H9 (cell line): ENCODE results near the gene GDPD4. TPM values are rescaled to one million over a fixed set of nuclear protein-coding genes. Genes with fewer than 3 reads are reported as not detected.

Experiments used
- DNase-seq: peaks from one replicate; pipeline ENCODE4 v3.0.0-alpha.2; 2017
- H2AFZ ChIP-seq: one replicate; pipeline ENCODE4 v1.6.1; 2013; ENCODE audit warnings: mild to moderate bottlenecking, low read length, control low read depth, moderate library complexity
- H2AK5ac ChIP-seq: 2 replicates; pipeline ENCODE4 v1.6.1; 2013; ENCODE audit warnings: low read length, control low read depth, mixed read lengths; ENCODE audit not compliant: insufficient read length
- H2BK120ac ChIP-seq: one replicate; pipeline ENCODE4 v1.6.1; 2013; ENCODE audit warnings: low read depth, mild to moderate bottlenecking, low read length, control low read depth, inconsistent platforms; ENCODE audit not compliant: poor library complexity, severe bottlenecking
- H2BK12ac ChIP-seq: 2 replicates; pipeline ENCODE4 v1.6.1; 2013; ENCODE audit warnings: low read length, control low read depth, mixed read lengths, low read depth; ENCODE audit not compliant: insufficient read length
- H2BK15ac ChIP-seq: 2 replicates; pipeline ENCODE4 v1.6.1; 2013; ENCODE audit warnings: low read depth, low read length, control low read depth
- H2BK20ac ChIP-seq: one replicate; pipeline ENCODE4 v1.6.1; 2013; ENCODE audit warnings: low read depth, mild to moderate bottlenecking, low read length, control low read depth, inconsistent platforms; ENCODE audit not compliant: poor library complexity, severe bottlenecking
- H2BK5ac ChIP-seq: 2 replicates; pipeline ENCODE4 v1.6.1; 2013; ENCODE audit warnings: low read length, control low read depth, mixed read lengths; ENCODE audit not compliant: insufficient read length
- H3K14ac ChIP-seq: 2 replicates; pipeline ENCODE4 v1.6.1; 2013; ENCODE audit warnings: low read length, control low read depth; ENCODE audit not compliant: insufficient read depth
- H3K18ac ChIP-seq: 2 replicates; pipeline ENCODE4 v1.6.1; 2013; ENCODE audit warnings: low read depth, mild to moderate bottlenecking, mixed read lengths, low read length, control low read depth; ENCODE audit not compliant: insufficient read length
- H3K23ac ChIP-seq: 2 replicates; pipeline ENCODE4 v1.6.1; 2013; ENCODE audit warnings: low read length, control low read depth, mixed read lengths, low read depth; ENCODE audit not compliant: insufficient read length
- H3K23me2 ChIP-seq: 2 replicates; pipeline ENCODE4 v1.6.1; 2013; ENCODE audit warnings: low read depth, mild to moderate bottlenecking, mixed read lengths, low read length, control low read depth; ENCODE audit not compliant: insufficient read length, poor library complexity, severe bottlenecking
- H3K27ac ChIP-seq: 2 replicates; pipeline ENCODE4 v1.5.1; 2013; ENCODE audit warnings: low read length, control low read depth, mixed read lengths, low read depth; ENCODE audit not compliant: insufficient read length
- H3K27me3 ChIP-seq: 2 replicates; pipeline ENCODE4 v1.6.1; 2013; ENCODE audit warnings: low read length, control low read depth, inconsistent platforms; ENCODE audit not compliant: insufficient read depth
- H3K4ac ChIP-seq: 2 replicates; pipeline ENCODE4 v1.6.1; 2013; ENCODE audit warnings: low read depth, mild to moderate bottlenecking, control low read depth, inconsistent platforms, low read length, moderate library complexity
- H3K4me1 ChIP-seq: 2 replicates; pipeline ENCODE4 v1.6.1; 2013; ENCODE audit warnings: low read length, control low read depth, inconsistent platforms; ENCODE audit not compliant: insufficient read depth
- H3K4me2 ChIP-seq: 2 replicates; pipeline ENCODE4 v1.6.1; 2013; ENCODE audit warnings: low read length, control low read depth, mixed read lengths; ENCODE audit not compliant: insufficient read length, insufficient read depth
- H3K56ac ChIP-seq: 2 replicates; pipeline ENCODE4 v1.6.1; 2013; ENCODE audit warnings: low read depth, mild to moderate bottlenecking, mixed read lengths, low read length, control low read depth; ENCODE audit not compliant: insufficient read length
- H3K79me1 ChIP-seq: 2 replicates; pipeline ENCODE4 v1.6.1; 2013; ENCODE audit warnings: low read depth, mild to moderate bottlenecking, moderate library complexity, low read length, control low read depth, inconsistent platforms; ENCODE audit not compliant: insufficient read depth, poor library complexity, severe bottlenecking
- H3K79me2 ChIP-seq: 2 replicates; pipeline ENCODE4 v1.6.1; 2013; ENCODE audit warnings: low read length, control low read depth, inconsistent platforms; ENCODE audit not compliant: insufficient read depth
- H3K9ac ChIP-seq: 2 replicates; pipeline ENCODE4 v1.6.1; 2013; ENCODE audit warnings: low read length, control low read depth, mixed read lengths; ENCODE audit not compliant: insufficient read length; ENCODE audit errors: extremely low read depth
- H3K9me3 ChIP-seq: one replicate; pipeline ENCODE4 v1.6.1; 2013; ENCODE audit warnings: low read depth, low read length, inconsistent platforms; ENCODE audit not compliant: control insufficient read depth
- H3T11ph ChIP-seq: one replicate; pipeline ENCODE4 v1.6.1; 2013; ENCODE audit warnings: mild to moderate bottlenecking, low read length, control low read depth, inconsistent platforms
- H4K20me1 ChIP-seq: one replicate; pipeline ENCODE4 v1.6.1; 2013; ENCODE audit not compliant: control insufficient read depth, insufficient read length, insufficient read depth
- H4K5ac ChIP-seq: 2 replicates; pipeline ENCODE4 v1.6.1; 2013; ENCODE audit warnings: low read depth, mild to moderate bottlenecking, mixed read lengths, low read length, control low read depth; ENCODE audit not compliant: insufficient read length
- H4K8ac ChIP-seq: replicated peaks from 2 replicates; pipeline ENCODE4 v1.6.1; 2013; ENCODE audit warnings: low read length, control low read depth, mixed read lengths, low read depth; ENCODE audit not compliant: insufficient read length
- H4K91ac ChIP-seq: 2 replicates; pipeline ENCODE4 v1.6.1; 2013; ENCODE audit warnings: low read depth, mild to moderate bottlenecking, moderate library complexity, mixed read lengths, low read length, control low read depth; ENCODE audit not compliant: insufficient read length
- H3K27ac Mint-ChIP-seq, 3 experiments: 2 replicates in 2 of 3; 3 replicates in 1 of 3; pipeline ENCODE4 v1.8.0; 2020 to 2021; ENCODE audit warnings: mixed read lengths in 3 of 3, mild to moderate bottlenecking in 1 of 3, moderate library complexity in 1 of 3
- H3K27me3 Mint-ChIP-seq: 2 replicates; pipeline ENCODE4 v1.8.0; 2021; ENCODE audit warnings: low read depth, mild to moderate bottlenecking, moderate library complexity, mixed read lengths
- H3K36me3 Mint-ChIP-seq, 3 experiments: 2 replicates in 2 of 3; 3 replicates in 1 of 3; pipeline ENCODE4 v1.8.0; 2020 to 2021; ENCODE audit warnings: low read depth in 3 of 3, mixed read lengths in 3 of 3; ENCODE audit not compliant: insufficient read depth in 1 of 3
- H3K4me1 Mint-ChIP-seq, 2 experiments: 2 replicates each; pipeline ENCODE4 v1.8.0; 2020; ENCODE audit warnings: mixed read lengths in 2 of 2
- H3K4me3 Mint-ChIP-seq, 2 experiments: 2 replicates in 1 of 2; 3 replicates in 1 of 2; pipeline ENCODE4 v1.8.0; 2020 to 2021; ENCODE audit warnings: mild to moderate bottlenecking in 2 of 2, mixed read lengths in 2 of 2, moderate library complexity in 1 of 2
- H3K9me3 Mint-ChIP-seq, 2 experiments: 2 replicates in 1 of 2; 3 replicates in 1 of 2; pipeline ENCODE4 v1.8.0; 2020; ENCODE audit warnings: mild to moderate bottlenecking in 2 of 2, mixed read lengths in 2 of 2, moderate library complexity in 1 of 2
- WGBS: extraction: QIAGEN DNeasy Blood & Tissue Kit; methylation state at CpG from one replicate; pipeline ENCODE4 v1.1.7; 2013; ENCODE audit warnings: missing lambda C conversion rate, low lambda C conversion rate, mixed read lengths; ENCODE audit not compliant: insufficient read length; ENCODE audit errors: extremely low coverage; 5-methylcytosine and 5-hydroxymethylcytosine counted together
- total RNA-seq: library from RNA; stranded (reverse); gene quantifications from 2 replicates; pipeline ENCODE4 v1.2.1, GENCODE V29; 2021
- TF ChIP-seq, protein P1 (sequence below): fragments of 200-600 bp; sonication (generic); conservative IDR thresholded peaks from 3 replicates; pipeline ENCODE4 v1.8.0; 2021; ENCODE audit warnings: antibody characterized with exemption, mild to moderate bottlenecking

GDPD4 gene
- total RNA-seq, 1 experiment from 2014 or later = not detected

DNA sequence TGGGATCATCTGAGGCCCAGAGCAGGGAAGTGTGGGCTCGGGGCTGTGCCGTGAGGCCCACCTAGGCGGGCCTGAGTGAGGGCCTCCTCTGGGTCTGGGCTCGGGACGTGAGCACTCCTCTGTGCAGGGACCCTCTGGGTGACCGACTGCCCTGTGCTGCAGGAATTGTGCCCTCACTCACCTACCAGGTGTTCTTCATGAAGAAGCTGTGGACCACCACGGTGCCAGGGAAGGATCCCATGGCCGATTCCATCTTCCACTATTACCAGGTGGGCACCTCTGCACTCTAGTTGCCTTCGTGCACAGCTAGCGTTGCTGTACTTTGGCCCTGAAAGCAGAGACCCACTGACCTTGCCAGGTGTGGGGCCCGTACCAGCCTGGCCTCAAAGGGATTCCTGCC is 93.0 kb downstream of the GDPD4 start:
- no peaks in the 10 kb centered on the region for H3K79me2 ChIP-seq
- TF ChIP-seq, protein P1, sequence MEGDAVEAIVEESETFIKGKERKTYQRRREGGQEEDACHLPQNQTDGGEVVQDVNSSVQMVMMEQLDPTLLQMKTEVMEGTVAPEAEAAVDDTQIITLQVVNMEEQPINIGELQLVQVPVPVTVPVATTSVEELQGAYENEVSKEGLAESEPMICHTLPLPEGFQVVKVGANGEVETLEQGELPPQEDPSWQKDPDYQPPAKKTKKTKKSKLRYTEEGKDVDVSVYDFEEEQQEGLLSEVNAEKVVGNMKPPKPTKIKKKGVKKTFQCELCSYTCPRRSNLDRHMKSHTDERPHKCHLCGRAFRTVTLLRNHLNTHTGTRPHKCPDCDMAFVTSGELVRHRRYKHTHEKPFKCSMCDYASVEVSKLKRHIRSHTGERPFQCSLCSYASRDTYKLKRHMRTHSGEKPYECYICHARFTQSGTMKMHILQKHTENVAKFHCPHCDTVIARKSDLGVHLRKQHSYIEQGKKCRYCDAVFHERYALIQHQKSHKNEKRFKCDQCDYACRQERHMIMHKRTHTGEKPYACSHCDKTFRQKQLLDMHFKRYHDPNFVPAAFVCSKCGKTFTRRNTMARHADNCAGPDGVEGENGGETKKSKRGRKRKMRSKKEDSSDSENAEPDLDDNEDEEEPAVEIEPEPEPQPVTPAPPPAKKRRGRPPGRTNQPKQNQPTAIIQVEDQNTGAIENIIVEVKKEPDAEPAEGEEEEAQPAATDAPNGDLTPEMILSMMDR = no peak
- no peak for DNase-seq
- no peak overlapping the region for H3K9ac ChIP-seq
- no peak overlapping the region for H3K18ac ChIP-seq
- WGBS = no CpG with 5 or more reads among the region's 11 CpGs
- no peaks in the 10 kb centered on the region for H3K23me2 ChIP-seq
- H2BK5ac ChIP-seq = no peak overlapping the region
- H4K8ac ChIP-seq = no peak overlapping the region
- no peaks in the 10 kb centered on the region for H3K9me3 ChIP-seq
- no peak overlapping the region for H2BK20ac ChIP-seq
- Mint-ChIP-seq H3K36me3 (no peaks in the 10 kb centered on the region; a peak in 1 of 7 replicates), H3K27me3 (peaks cover 1% of the 10 kb centered on the region), H3K4me3 (no peak overlapping the region), H3K4me1 (peaks cover 0 to 5% of the 10 kb centered on the region in 2 experiments; a peak in 2 of 4 replicates), H3K27ac (no peak overlapping the region; a peak in 1 of 7 replicates), H3K9me3 (no peaks in the 10 kb centered on the region)
- H2BK12ac ChIP-seq = no peak overlapping the region
- H2BK15ac ChIP-seq = no peak overlapping the region
- no peak overlapping the region for H2BK120ac ChIP-seq
- H3K56ac ChIP-seq = no peak overlapping the region
- no peak overlapping the region for H2AK5ac ChIP-seq
- no peak overlapping the region for H3K23ac ChIP-seq
- no peaks in the 10 kb centered on the region for H3K4me1 ChIP-seq
- no peak overlapping the region for H2AFZ ChIP-seq
- H3K79me1 ChIP-seq = no peaks in the 10 kb centered on the region
- H4K5ac ChIP-seq = no peak overlapping the region
- no peak overlapping the region for H3K4me2 ChIP-seq
- H4K91ac ChIP-seq = no peak overlapping the region
- H4K20me1 ChIP-seq = no peaks in the 10 kb centered on the region
- H3K4ac ChIP-seq = no peak overlapping the region
- no peak overlapping the region for H3T11ph ChIP-seq
- no peaks in the 10 kb centered on the region for H3K27me3 ChIP-seq
- H3K14ac ChIP-seq = no peak overlapping the region; the same call in 1 of the 2 replicates
- no peak overlapping the region for H3K27ac ChIP-seq
